T47D (cell line): ENCODE data around the gene CIAO2B.
A peak's percentile ranks its signal among the peaks of the same experiment; 100 is the strongest.

Source experiments
- DNase-seq, 2 experiments: peaks; one replicate each; pipeline versions ENCODE4 v3.0.0 to v3.0.0-alpha.2; 2011 to 2012; ENCODE audit warnings: low read depth in 1 of 2, low spot score in 1 of 2
- JUND ChIP-seq: IDR thresholded peaks from 2 replicates; pipeline ENCODE4 v1.6.1; 2012; ENCODE audit warnings: low read depth
- in situ Hi-C: cut with HindIII; loops from 2 replicates; pipeline ENCODE4 v1.10.0; 2016; ENCODE audit warnings: low sequenced_read_pairs, low pct_unique_long_range_greater_than_20kb

Gene CIAO2B

DNA sequence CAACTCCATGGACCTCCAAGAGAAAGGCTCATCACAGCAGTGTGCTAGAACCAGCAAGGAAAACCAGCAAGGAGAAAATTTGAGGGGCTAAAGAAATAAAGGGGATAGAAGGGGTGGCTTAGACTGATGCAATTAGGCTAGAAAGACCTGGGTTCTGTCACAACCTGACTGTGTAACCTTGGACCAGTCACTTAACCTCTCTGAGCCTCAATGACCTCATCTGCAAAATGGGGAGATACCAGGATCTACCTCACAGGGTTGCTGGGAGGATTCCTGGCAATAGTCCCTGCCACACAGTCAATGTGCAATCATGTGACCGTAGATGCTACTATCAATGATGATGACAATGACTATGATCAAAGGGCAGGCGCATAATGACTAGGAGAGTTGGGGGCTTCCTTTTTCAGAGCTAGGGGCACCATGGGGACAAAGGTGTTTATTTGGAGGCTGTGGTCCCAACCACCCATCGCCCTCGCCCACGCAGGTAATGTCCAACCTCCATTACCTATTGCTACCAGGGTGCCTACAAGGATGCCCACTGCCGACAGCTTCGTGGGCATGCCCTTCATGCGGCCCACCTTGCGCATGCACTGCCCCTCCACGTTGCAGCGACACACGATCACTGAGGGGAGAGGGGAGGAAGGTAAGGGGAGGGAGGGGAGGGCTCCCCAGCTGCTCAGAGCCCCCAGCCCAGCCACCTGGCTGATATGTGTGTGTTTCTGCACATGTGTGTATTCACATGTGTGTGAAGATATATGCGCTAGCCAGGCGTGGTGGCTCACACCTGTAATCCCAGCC, 25.2 kb downstream of the CIAO2B start:
- no peak for TF ChIP-seq JUND
- no peak for DNase-seq
- in situ Hi-C loops: no loop called here

DNA sequence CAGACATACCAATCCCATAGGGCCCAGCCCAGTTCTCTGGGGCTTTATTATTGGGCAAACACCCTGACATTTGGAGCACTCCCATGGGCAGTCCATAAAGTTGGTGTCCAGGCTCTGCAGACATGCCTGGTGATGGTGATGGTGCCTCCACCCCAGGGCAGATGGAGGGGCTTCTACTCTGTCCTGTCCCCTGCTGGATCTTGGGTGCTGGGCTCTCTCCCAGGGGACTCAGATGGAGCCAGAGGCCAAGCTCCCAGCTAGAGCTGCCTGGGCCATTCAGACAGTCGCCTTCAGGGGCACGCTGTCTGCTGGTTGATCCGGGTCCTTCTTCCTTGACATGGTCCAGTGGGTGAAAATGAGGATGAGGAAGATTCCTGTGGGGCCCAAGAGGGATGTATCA, 26.1 kb downstream of the CIAO2B start:
- no peak for TF ChIP-seq JUND
- in situ Hi-C loops: no loop called here
- DNase-seq: no peak

DNA sequence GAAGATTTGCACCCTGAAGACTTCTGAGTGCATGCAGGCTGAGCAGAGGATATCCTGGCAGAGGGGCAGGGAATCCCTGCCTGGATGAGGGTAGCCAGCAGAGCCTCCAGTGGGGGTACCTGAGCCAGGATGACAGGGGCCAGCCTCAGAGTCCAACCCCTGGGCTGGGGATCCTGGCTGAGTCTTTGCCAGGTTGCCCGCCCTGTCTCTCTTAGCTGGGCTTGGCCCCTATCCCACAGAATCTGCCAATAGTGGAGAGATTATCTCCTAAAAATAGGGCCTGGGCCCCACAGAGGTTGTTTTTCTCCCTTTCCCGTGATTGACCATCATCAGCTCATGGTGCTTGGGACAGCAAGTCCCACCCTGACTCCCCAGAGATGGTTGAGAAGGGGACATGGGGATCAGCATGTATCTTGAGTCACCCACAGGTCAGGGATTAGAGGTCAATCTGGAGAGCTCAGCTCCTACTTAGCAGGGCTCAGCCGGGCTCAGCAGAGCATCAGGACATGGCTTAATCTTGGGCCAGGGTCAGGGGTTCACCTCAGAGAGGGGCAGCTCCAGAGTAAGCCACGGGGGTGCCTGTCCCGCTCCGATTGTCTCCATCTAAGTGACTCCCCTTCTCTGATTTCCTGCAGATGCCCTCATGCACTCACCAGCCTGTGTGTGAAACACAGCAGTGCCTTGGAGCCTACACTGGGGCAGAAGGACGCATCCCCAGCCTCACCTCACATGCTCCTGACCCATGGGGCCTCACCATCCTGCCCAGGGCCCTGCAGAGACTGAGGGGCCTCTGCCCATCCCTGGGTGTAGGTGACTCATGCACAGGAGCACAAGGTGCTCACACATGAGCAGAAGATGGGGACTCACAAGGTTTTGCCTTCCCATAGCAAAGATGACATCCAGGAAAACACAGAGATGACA, 27.0 kb downstream of the CIAO2B start:
- in situ Hi-C loops: no loop called here
- no peak for DNase-seq

DNA sequence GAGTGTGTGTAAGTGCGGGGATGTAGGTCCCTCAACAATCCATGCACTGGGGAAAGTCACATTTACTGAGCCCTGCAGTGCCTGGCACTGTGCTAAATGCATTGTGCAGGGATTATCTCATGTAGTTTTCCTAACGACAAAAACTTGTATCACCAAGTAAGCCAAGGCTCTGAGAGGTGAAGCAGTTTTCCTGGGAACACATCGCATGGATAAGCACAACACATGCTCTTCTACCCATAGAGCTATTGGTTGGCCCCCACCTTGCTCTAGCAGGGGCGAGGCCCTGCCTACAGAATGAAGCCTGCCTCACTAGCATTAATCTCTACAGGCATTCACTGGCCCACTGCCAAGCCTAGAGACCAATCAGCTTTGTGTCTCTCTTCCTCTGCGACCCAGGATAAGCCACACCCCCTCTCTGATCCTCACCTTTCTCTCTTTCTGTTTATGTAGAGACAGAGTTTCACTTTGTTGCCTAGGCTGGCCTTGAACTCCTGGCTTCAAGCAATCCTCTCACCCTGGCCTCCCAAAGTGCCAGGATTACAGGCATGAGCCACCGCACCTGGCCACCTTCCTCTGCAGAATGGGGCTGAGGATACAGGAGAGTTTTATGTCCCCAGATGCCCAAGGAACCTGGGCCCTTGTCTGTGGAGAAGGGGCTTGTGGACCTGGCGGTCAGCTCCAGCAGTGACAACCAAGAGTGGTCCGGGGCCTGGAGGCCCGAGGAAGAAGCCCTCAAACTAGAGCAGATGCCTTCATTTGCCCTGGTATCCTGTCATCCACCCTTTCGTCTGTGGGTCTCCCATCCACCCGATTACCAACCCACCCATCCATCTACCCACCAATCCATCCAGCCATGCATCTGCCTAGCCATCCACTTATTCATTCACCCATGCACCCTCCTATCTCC, 28.3 kb downstream of the CIAO2B start:
- DNase-seq: peak in 1 of 2 experiments; percentile 36
- TF ChIP-seq JUND: no peak
- in situ Hi-C loops: no loop called here

More for the DNA sequence above, 27.0 kb downstream of the CIAO2B start:
- TF ChIP-seq JUND: no peak

DNA sequence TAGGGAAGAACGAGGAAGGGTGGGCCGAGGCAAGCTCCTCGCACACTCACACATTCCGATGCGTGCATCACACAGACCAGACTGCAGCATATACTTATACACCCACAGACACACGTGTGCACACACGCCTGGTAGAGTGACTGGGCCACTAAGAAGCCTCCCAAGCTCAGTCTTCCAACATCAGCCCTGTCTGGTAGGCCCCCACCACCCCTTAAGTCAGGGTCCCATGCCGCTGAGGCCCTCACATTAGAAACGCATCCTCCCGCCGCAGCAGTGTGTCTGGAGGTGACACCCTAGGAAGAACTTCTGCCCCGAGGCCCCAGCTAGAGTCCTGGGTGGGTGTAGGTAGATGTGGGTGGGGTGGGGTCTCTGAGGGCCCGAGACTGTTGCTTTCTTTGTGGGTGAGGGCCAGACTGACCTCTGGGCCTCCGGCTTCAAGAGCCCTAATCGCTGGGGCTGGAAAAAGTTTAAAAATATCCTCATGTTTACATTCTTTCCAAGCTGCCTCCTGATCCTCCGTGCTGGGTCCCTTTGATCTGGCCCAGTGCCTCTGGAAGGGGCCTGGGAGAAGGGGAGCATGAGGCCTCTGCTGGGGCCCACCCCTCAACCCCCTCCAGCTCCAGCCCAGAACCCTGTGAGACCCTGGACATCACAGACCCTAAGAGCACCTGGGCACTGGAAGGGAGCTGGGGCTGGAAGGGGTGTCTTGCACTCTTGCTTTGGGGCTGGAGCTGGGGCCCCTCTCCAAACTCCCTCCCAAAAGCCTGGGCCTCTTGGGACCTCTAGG, 29.2 kb downstream of the CIAO2B start:
- DNase-seq: no peak
- no peak for TF ChIP-seq JUND
- in situ Hi-C loops: no loop called here

DNA sequence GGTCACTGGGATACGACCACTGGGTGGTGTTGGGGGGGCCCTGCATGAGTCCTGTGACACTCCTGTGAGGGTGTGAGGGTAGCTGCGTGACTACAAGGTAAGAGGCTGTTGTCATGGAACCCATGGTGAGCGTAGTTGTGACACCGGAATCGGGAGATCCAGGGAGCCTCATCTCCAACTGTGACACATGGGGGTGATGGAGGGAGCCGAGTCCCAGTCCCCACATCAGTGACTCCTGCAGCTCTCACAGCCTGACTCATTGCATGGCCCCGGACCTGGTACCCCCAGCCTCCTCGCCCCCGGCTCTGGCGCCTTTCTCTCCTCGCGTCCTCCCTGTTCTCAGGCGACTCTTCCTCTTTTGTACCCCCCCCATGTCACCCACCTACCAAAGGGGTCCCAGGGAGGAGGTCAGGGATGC, 29.8 kb downstream of the CIAO2B start:
- no peak for TF ChIP-seq JUND
- no peak for DNase-seq
- in situ Hi-C loops: no loop called here

DNA sequence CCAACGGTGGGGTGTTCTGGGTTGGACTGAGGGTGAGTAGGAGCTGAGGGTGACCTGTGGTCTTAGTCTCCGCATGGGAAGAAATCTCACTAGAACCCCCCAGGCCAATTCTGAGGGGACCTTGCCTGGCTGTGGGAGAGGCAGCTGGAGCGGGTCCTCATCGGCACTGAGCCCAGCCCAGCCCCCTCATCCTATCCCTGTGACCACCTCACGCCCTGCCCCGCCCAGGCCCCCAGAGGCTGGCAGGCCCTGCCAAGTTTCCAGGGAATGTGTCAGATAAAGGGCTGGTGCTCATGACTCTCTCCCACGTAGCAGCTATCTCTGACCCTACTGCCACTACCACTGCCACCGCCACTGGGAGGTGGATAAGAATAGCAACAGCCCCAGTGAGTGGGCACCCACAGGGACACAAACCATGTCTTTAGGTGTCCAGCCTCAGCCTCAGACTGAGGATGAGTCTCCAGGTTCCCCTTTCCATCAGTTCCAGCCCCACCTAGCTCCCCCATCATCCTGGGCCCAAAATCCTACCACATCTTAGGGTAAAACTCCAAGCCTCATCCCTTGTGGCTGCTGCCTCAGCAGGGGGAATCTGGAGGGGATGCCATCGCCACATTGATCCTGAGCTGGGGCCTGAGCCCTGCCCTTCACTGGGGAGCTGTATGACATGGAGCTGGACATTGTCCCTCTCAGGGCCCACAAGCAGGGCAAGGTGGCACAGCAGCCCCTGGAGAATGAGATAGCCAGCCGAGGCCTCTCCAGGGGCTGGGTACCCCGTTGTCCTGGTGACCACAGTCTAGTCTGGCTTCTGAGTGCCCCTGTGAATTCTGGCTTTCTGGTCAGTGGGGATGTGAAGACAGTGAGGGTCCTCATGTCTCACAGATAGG, 30.4 kb downstream of the CIAO2B start:
- TF ChIP-seq JUND: no peak
- DNase-seq: no peak
- in situ Hi-C loops: no loop called here

DNA sequence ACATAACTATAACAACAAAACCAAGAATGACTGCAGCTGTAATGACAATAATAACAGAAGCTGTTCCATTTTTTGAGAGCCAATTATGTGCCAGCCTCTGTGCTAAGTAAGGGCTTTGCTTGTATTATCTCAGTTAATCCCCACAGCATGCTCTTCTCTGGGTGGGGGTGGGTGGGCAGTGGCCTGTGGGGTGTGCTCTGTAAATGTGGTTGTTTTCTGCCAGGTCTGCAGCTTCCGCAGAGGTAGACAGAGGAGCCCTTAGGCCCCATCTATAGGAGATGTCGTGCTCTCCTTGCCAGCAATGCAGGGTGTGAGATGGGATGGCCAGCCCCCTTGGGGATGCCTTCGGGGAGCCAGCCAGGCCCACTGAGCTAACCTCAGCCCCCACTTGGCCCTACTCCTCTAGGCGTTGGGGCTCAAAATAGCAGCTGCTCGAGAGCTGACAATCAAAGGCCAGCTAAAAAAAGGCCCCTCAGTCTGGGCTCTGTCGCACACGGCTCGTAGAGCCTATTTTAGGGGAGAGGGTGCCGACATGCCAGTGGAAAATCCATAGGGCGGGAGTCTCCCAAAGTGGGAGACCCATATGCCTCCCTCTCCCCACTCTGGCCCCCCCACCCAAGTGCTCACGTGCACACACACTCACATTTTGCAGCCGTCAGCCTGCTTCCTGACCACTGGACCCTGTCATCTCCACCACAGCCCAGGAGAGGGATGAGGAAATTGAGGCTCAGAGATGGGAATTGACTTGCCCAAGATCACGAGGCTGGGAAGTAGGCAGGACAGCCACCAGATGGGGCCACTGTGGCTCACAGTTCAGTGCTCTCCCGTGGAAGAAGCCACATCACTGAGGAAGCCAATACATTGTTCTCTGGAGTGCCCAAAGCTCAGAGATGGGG, 31.3 kb downstream of the CIAO2B start:
- TF ChIP-seq JUND: no peak
- in situ Hi-C loops: no loop called here
- no peak for DNase-seq

DNA sequence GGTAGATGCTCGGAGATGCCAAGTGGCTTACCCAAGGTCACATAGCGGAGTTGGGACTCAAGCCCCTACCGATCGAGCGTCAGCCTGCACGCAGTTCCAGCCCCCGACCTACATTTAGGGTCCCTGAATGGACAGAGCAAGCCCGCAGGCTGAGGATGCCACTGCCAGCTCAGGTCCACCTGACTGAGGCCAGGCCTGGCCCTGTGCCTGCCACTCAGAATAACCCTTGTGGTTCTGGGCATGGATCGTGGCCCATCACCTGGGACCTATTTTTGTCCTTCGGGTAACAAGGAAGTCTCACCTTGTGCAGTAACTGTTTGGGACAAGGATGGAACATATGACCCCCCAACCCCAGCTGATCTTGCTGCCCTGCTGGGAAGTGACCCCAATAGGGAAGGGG, 32.6 kb downstream of the CIAO2B start:
- in situ Hi-C loops: no loop called here
- no peak for TF ChIP-seq JUND
- no peak for DNase-seq
